OCI-LY7 (cell line): ENCODE results near the gene BAZ1A. TPM values are rescaled to one million over a fixed set of nuclear protein-coding genes. Genes with fewer than 3 reads are reported as not detected.

ENCODE experiments used
- BruUV-seq: library from RNA; stranded (reverse); fragments of 400-500 nt; replicated peaks from 2 replicates; lab custom pipeline; 2021; lab: Mats Ljungman, UMichigan
- CTCF ChIA-PET: fragments of 300-600 bp; sonication (Branson Sonifier 250); formaldehyde crosslinking; loops from one replicate; lab custom pipeline; 2022; ENCODE audit warnings: antibody characterized with exemption; ENCODE audit not compliant: unreplicated experiment; lab: Charles Lee
- POLR2A ChIA-PET: fragments of 300-600 bp; sonication (Branson Sonifier 250); formaldehyde crosslinking; loops from one replicate; lab custom pipeline; 2022; ENCODE audit warnings: antibody characterized with exemption; lab: Charles Lee
- DNase-seq: peaks from one replicate; pipeline ENCODE4 v3.0.0-alpha.2; 2015; ENCODE audit warnings: low spot score
- H2AFZ ChIP-seq: fragments of 200-600 bp; sonication (generic), shearing (Covaris generic); 2 replicates; pipeline ENCODE4 v1.6.1; 2014; ENCODE audit warnings: mild to moderate bottlenecking, antibody characterized with exemption, low read length, moderate library complexity
- H3K27ac ChIP-seq: fragments of 200-600 bp; sonication (generic); 2 replicates; pipeline ENCODE4 v1.5.1; 2014; ENCODE audit warnings: mixed run types, low read depth, mild to moderate bottlenecking, moderate library complexity, low read length, inconsistent platforms; ENCODE audit not compliant: poor library complexity, severe bottlenecking
- H3K36me3 ChIP-seq: fragments of 200-600 bp; sonication (generic); 2 replicates; pipeline ENCODE4 v1.6.1; 2014; ENCODE audit warnings: mild to moderate bottlenecking, antibody characterized with exemption, low read length, moderate library complexity, mixed read lengths; ENCODE audit not compliant: insufficient read depth
- H3K4me1 ChIP-seq: fragments of 200-600 bp; sonication (generic); 2 replicates; pipeline ENCODE4 v1.5.1; 2014; ENCODE audit warnings: mild to moderate bottlenecking, low read length; ENCODE audit not compliant: insufficient read depth, poor library complexity, severe bottlenecking
- H3K4me2 ChIP-seq: fragments of 200-600 bp; sonication (generic); 2 replicates; pipeline ENCODE4 v1.6.1; 2014; ENCODE audit warnings: mild to moderate bottlenecking, low read length
- H3K4me3 ChIP-seq: fragments of 200-600 bp; sonication (generic); 2 replicates; pipeline ENCODE4 v1.5.1; 2014; ENCODE audit warnings: mild to moderate bottlenecking, low read depth, low read length; ENCODE audit not compliant: poor library complexity, severe bottlenecking
- H3K79me2 ChIP-seq: fragments of 200-600 bp; sonication (generic); 2 replicates; pipeline ENCODE4 v1.6.1; 2016; ENCODE audit warnings: low read depth, mild to moderate bottlenecking, low read length, moderate library complexity, mixed read lengths; ENCODE audit not compliant: insufficient read depth
- H3K9me2 ChIP-seq: fragments of 200-600 bp; sonication (generic); 2 replicates; pipeline ENCODE4 v1.6.1; 2016; ENCODE audit warnings: mild to moderate bottlenecking, low read length, mixed read lengths; ENCODE audit not compliant: insufficient read depth
- H3K9me3 ChIP-seq: fragments of 200-600 bp; sonication (generic); 2 replicates; pipeline ENCODE4 v1.6.1; 2014; ENCODE audit warnings: mild to moderate bottlenecking, mixed run types, low read length, mixed read lengths
- H4K20me1 ChIP-seq: fragments of 200-600 bp; sonication (generic); 2 replicates; pipeline ENCODE4 v1.6.1; 2014; ENCODE audit warnings: mild to moderate bottlenecking, antibody characterized with exemption, low read length, moderate library complexity, mixed read lengths; ENCODE audit not compliant: insufficient read depth
- CTCF ChIP-seq: fragments of 200-600 bp; sonication (generic); conservative IDR thresholded peaks from 2 replicates; pipeline ENCODE4 v1.5.1; 2014; ENCODE audit warnings: mild to moderate bottlenecking, antibody characterized with exemption, low read length, moderate library complexity, mixed read lengths
- EZH2phosphoT487 ChIP-seq: fragments of 200-600 bp; sonication (generic); IDR thresholded peaks from 2 replicates; pipeline ENCODE4 v1.6.1; 2018; ENCODE audit warnings: low read depth, borderline replicate concordance, mild to moderate bottlenecking, mixed run types, antibody characterized with exemption, low read length, moderate library complexity, mixed read lengths
- intact Hi-C: fragments of 100-400 bp; cut with micrococcal nuclease; formaldehyde crosslinking; loops from one replicate; pipeline ENCODE4 v1.10.0; 2022; ENCODE audit not compliant: unreplicated experiment
- total RNA-seq, 2 experiments: library from RNA; depleted of rRNA in 1 of 2; stranded (reverse); fragments of >200 nt in 1 of 2; shearing (Covaris generic) in 1 of 2; gene quantifications; 2 replicates each; pipeline ENCODE4 v1.2.3, GENCODE V29; 2014 to 2022

BAZ1A gene
- total RNA-seq, 2 experiments from 2014 or later = 42.2 to 58.6 TPM

GRCh38 chr14:34833549-34834523, 41.3 kb downstream of the BAZ1A start:
- Histone ChIP-seq H2AFZ (no peak overlapping the region), H3K4me1 (peaks cover 4% of the 10 kb centered on the region), H3K79me2 (peaks cover 55% of the 10 kb centered on the region), H3K9me2 (no peaks in the 10 kb centered on the region), H3K27ac (no peak overlapping the region), H3K4me2 (no peak overlapping the region), H4K20me1 (peaks cover 9% of the 10 kb centered on the region), H3K4me3 (no peak overlapping the region), H3K36me3 (peaks cover 38% of the 10 kb centered on the region), H3K9me3 (no peaks in the 10 kb centered on the region)
- ChIA-PET POLR2A (interaction anchor here (0.6 to 0.9 kb wide), 7 partner anchors 8 to 992 kb away, joined by 3 to 4 read pairs (median 3); partner anchors contain the start of gene BRMS1L), CTCF (no interaction called here)
- TF ChIP-seq CTCF = no peak
- TF ChIP-seq EZH2phosphoT487 = no peak
- no peak for DNase-seq
- BruUV-seq = no TSS peak
- intact Hi-C loops = no loop called here

GRCh38 chr14:34826661-34827060, 48.5 kb downstream of the BAZ1A start:
- Histone ChIP-seq H3K4me1 (no peaks in the 10 kb centered on the region), H3K36me3 (peaks cover 83% of the 10 kb centered on the region), H3K9me2 (no peaks in the 10 kb centered on the region), H3K9me3 (no peaks in the 10 kb centered on the region), H3K4me3 (no peak overlapping the region), H3K27ac (no peak overlapping the region), H4K20me1 (no peaks in the 10 kb centered on the region), H3K4me2 (no peak overlapping the region), H3K79me2 (peaks cover 38% of the 10 kb centered on the region; the same call in 1 of the 2 replicates), H2AFZ (no peak overlapping the region)
- POLR2A ChIA-PET = interaction anchor here (0.9 to 1.2 kb wide), 2 partner anchors 26 to 41 kb away, joined by 3 read pairs; no protein-coding TSS in a partner anchor
- CTCF ChIA-PET = no interaction called here
- DNase-seq = no peak
- no TSS peak for BruUV-seq
- TF ChIP-seq CTCF (no peak), EZH2phosphoT487 (no peak)
- intact Hi-C loops = no loop called here
